GM21447 (cell line): ENCODE data around the gene SSBP4.

Source experiments
- ATAC-seq: cut with Tn5 transposase; IDR thresholded peaks from one replicate; pipeline ENCODE4 v1.9.1; 2021; ENCODE audit not compliant: unreplicated experiment

The SSBP4 gene

DNA sequence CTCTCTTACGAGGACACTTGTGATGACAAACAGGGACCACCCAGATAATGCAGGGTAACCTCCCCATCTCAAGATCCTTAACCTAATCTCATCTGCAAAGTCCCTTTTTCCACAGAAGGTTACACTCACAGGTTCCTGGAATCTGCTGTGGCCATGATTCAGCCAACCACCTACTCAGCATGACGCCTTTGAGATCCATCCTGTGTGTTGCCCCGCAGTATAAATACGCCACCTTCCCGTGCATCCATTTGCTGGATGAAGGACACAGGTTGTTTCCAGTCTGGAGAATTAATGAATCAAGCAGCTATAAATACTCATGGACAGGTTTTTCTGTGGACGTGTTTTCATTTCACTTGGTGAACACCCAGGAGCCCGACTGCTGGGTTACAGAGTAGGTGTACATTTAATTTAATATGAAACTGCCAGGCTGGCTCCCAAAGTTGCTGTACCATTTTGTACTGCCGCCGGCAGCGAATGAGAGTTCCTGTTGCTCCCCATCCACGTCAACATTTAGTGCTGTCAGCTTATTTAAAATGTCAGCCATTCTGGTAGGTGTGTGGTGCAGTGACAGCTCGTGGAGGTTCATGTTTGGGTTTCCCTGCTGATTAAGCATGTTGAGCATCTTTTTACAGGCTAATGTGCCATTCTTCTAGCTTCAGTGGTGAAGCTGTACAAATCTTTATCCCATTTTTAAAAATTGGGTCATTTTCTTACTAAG is 62.5 kb downstream of the SSBP4 start:
- ATAC-seq = no peak

DNA sequence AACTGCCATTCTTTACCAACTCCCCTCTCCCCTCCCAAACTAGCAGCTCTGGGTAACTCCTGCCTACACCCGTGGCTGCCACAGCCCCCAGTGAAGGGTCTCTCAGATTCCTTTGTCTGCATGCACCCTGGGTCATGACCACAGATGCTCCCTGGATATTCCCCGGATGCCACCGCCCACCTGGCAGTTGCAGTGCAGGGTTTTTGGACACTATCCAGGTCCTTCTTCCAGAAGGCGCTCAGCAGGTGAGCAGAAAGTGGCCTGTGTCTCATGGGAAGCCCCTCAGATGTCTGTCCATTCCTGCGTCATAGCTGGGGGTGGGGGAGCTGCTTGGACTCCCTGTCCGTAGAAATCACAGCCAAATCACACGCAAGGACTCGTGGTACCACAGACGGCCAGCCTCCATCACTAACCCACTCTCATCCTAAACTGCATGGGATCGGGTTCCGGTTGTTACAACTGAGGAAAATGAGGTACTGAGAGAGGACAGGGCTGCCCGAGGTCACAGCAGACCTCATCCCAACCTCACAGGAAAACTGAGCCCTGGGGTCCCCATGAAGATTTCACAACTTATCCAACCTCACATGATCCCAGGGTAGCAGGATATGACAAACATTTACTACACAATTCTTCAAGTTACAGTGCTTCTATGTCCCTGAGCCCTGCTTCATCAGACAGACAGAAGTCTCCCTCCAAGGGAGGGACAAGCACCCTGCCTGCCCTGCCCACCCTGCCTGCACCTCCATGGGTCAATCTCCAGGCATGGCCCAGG is 64.1 kb downstream of the SSBP4 start:
- no peak for ATAC-seq
